HuH-7 (cell line): ENCODE results near the gene STAT5B.
"Not testable (repeated sequence)": the region's sequence is repeated elsewhere in the genome, so short reads cannot be mapped to it uniquely, and the experiment has no call there.

Source experiments
- DNase-seq: peaks from one replicate; pipeline ENCODE4 v3.0.0; 2011; ENCODE audit warnings: low spot score

The STAT5B gene

GRCh38 chr17:42233156-42233555 lies 43.0 kb downstream of the STAT5B start:
- DNase-seq = no peak

- DNase-seq = no peak
Measured at GRCh38 chr17:42230225-42230624, 46.0 kb downstream of the STAT5B start.

GRCh38 chr17:42227849-42228700 lies 48.1 kb downstream of the STAT5B start:
- DNase-seq = no peak

GRCh38 chr17:42225646-42226045 lies 50.5 kb downstream of the STAT5B start:
- DNase-seq = no peak

- no peak for DNase-seq
Measured at GRCh38 chr17:42224651-42225050, 51.5 kb downstream of the STAT5B start.

GRCh38 chr17:42221886-42222745 lies 54.1 kb downstream of the STAT5B start:
- peak; percentile 76 for DNase-seq

GRCh38 chr17:42219280-42219679 lies 56.9 kb downstream of the STAT5B start:
- not testable (repeated sequence) for DNase-seq

- no peak for DNase-seq
Measured at GRCh38 chr17:42214156-42214555, 62.0 kb downstream of the STAT5B start.

- no peak for DNase-seq
Measured at GRCh38 chr17:42212382-42212781, 63.8 kb downstream of the STAT5B start.

- not testable (repeated sequence) for DNase-seq
Measured at GRCh38 chr17:42211921-42212341, 64.3 kb downstream of the STAT5B start.

GRCh38 chr17:42210046-42210445 lies 66.1 kb downstream of the STAT5B start:
- DNase-seq = no peak

GRCh38 chr17:42206153-42206612 lies 70.0 kb downstream of the STAT5B start:
- not testable (repeated sequence) for DNase-seq

GRCh38 chr17:42203354-42203753 lies 72.8 kb downstream of the STAT5B start:
- no peak for DNase-seq

GRCh38 chr17:42202696-42203095 lies 73.5 kb downstream of the STAT5B start:
- no peak for DNase-seq

- no peak for DNase-seq
Measured at GRCh38 chr17:42202159-42202558, 74.0 kb downstream of the STAT5B start.

- DNase-seq = no peak
Measured at GRCh38 chr17:42201458-42201772, 74.8 kb downstream of the STAT5B start.

- no peak for DNase-seq
Measured at GRCh38 chr17:42200706-42201457, 75.3 kb downstream of the STAT5B start.

- no peak for DNase-seq
Measured at GRCh38 chr17:42199416-42200011, 76.7 kb downstream of the STAT5B start.

GRCh38 chr17:42198897-42199296 lies 77.3 kb downstream of the STAT5B start:
- no peak for DNase-seq

- DNase-seq = no peak
Measured at GRCh38 chr17:42197564-42198156, 78.5 kb downstream of the STAT5B start.
